Measurements from ENCODE around the gene ZSWIM3. TPM values are rescaled to one million over a fixed set of nuclear protein-coding genes. Genes with fewer than 3 reads are reported as not detected.

The ZSWIM3 gene
- total and polyA plus RNA-seq, 2 of the 13 experiments (the other 11 are each of a cell fraction or from before 2014, with no cell fraction given), result 5.2 to 5.8 TPM

GRCh38 chr20:45857114-45857881, at the start of gene ZSWIM3, which contains the start of gene ACOT8 (continued):
- TF ChIP-seq, protein P1, sequence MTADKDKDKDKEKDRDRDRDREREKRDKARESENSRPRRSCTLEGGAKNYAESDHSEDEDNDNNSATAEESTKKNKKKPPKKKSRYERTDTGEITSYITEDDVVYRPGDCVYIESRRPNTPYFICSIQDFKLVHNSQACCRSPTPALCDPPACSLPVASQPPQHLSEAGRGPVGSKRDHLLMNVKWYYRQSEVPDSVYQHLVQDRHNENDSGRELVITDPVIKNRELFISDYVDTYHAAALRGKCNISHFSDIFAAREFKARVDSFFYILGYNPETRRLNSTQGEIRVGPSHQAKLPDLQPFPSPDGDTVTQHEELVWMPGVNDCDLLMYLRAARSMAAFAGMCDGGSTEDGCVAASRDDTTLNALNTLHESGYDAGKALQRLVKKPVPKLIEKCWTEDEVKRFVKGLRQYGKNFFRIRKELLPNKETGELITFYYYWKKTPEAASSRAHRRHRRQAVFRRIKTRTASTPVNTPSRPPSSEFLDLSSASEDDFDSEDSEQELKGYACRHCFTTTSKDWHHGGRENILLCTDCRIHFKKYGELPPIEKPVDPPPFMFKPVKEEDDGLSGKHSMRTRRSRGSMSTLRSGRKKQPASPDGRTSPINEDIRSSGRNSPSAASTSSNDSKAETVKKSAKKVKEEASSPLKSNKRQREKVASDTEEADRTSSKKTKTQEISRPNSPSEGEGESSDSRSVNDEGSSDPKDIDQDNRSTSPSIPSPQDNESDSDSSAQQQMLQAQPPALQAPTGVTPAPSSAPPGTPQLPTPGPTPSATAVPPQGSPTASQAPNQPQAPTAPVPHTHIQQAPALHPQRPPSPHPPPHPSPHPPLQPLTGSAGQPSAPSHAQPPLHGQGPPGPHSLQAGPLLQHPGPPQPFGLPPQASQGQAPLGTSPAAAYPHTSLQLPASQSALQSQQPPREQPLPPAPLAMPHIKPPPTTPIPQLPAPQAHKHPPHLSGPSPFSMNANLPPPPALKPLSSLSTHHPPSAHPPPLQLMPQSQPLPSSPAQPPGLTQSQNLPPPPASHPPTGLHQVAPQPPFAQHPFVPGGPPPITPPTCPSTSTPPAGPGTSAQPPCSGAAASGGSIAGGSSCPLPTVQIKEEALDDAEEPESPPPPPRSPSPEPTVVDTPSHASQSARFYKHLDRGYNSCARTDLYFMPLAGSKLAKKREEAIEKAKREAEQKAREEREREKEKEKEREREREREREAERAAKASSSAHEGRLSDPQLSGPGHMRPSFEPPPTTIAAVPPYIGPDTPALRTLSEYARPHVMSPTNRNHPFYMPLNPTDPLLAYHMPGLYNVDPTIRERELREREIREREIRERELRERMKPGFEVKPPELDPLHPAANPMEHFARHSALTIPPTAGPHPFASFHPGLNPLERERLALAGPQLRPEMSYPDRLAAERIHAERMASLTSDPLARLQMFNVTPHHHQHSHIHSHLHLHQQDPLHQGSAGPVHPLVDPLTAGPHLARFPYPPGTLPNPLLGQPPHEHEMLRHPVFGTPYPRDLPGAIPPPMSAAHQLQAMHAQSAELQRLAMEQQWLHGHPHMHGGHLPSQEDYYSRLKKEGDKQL (CRISPR knock-in tag; IDR thresholded peaks at IDR 0.05; ENCODE audit: low read depth), result no peak
- TF ChIP-seq ATF1 (CRISPR knock-in tag; IDR thresholded peaks at IDR 0.05), result peak; percentile 90
- no peak; the same call in 1 of the 2 replicates for TF ChIP-seq TRAFD1 (CRISPR knock-in tag; IDR thresholded peaks at IDR 0.05; ENCODE audit: borderline replicate concordance)
- no peak for TF ChIP-seq ZBTB38 (CRISPR knock-in tag; IDR thresholded peaks at IDR 0.05)
- no peak for TF ChIP-seq GPBP1L1 (CRISPR knock-in tag; IDR thresholded peaks at IDR 0.05)
- peak; percentile 77 for TF ChIP-seq FOXK2 (IDR thresholded peaks at IDR 0.05)
- no peak for TF ChIP-seq KDM6A (CRISPR knock-in tag; IDR thresholded peaks at IDR 0.05; ENCODE audit: low read depth)
- TF ChIP-seq RFX1 (IDR thresholded peaks at IDR 0.05), result peak; percentile 26; the same call in 1 of the 2 replicates
- 0 out of 2 replicates have a peak, but pooled peaks have one; percentile 65 for TF ChIP-seq ZNF510 (CRISPR knock-in tag; IDR thresholded peaks at IDR 0.05; ENCODE audit: low read depth)
- no peak for TF ChIP-seq ZNF720 (CRISPR knock-in tag; IDR thresholded peaks at IDR 0.05)
- peak; percentile 81 for TF ChIP-seq REPIN1 (CRISPR knock-in tag; IDR thresholded peaks at IDR 0.05; ENCODE audit: borderline replicate concordance, low read depth)
- TF ChIP-seq, protein P2, sequence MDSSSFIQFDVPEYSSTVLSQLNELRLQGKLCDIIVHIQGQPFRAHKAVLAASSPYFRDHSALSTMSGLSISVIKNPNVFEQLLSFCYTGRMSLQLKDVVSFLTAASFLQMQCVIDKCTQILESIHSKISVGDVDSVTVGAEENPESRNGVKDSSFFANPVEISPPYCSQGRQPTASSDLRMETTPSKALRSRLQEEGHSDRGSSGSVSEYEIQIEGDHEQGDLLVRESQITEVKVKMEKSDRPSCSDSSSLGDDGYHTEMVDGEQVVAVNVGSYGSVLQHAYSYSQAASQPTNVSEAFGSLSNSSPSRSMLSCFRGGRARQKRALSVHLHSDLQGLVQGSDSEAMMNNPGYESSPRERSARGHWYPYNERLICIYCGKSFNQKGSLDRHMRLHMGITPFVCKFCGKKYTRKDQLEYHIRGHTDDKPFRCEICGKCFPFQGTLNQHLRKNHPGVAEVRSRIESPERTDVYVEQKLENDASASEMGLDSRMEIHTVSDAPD (CRISPR knock-in tag; IDR thresholded peaks at IDR 0.05), result peak; percentile 72; the same call in 1 of the 2 replicates
- no peak for TF ChIP-seq DPF2 (CRISPR knock-in tag; IDR thresholded peaks at IDR 0.05; ENCODE audit: borderline replicate concordance, low read depth)
- TF ChIP-seq TMF1 (CRISPR knock-in tag; IDR thresholded peaks at IDR 0.05; ENCODE audit: low read depth), result peak; percentile 53; the same call in 1 of the 2 replicates
- TF ChIP-seq ZKSCAN8 (CRISPR knock-in tag; IDR thresholded peaks at IDR 0.05; ENCODE audit: borderline replicate concordance), result peak; percentile 76; the same call in 1 of the 2 replicates
- TF ChIP-seq HNRNPL (IDR thresholded peaks at IDR 0.05; ENCODE audit: low read depth, low read length), result peak; percentile 72; the same call in 1 of the 2 replicates
- TF ChIP-seq NFRKB (IDR thresholded peaks at IDR 0.05), result no peak
- TF ChIP-seq ZNF747 (CRISPR knock-in tag; IDR thresholded peaks at IDR 0.05; ENCODE audit: borderline replicate concordance), result peak; percentile 60; the same call in 1 of the 2 replicates

Measured in HepG2 (cell line).